GM12878 (cell line): ENCODE results near the gene LCORL. TPM values are rescaled to one million over a fixed set of nuclear protein-coding genes. Genes with fewer than 3 reads are reported as not detected.

ENCODE experiments used
- ATAC-seq: fragments of 200-7000 bp; cut with Tn5 transposase; 3 replicates; pipeline ENCODE4 v1.9.1; 2020; ENCODE audit warnings: mild to moderate bottlenecking, moderate library complexity
- BruUV-seq: library from RNA; stranded (reverse); fragments of 400-500 nt; replicated peaks from 2 replicates; lab custom pipeline; 2021; lab: Mats Ljungman, UMichigan
- CTCF ChIA-PET: fragments of 300-600 bp; sonication (Branson Sonifier 250); formaldehyde crosslinking; extraction: SDS; loops from one replicate; lab custom pipeline; 2021; ENCODE audit warnings: inconsistent platforms; lab: Yijun Ruan, JAX
- POLR2A ChIA-PET: fragments of 350-600 bp; formaldehyde crosslinking; extraction: SDS; loops from one replicate; lab custom pipeline; 2021; ENCODE audit warnings: inconsistent platforms; lab: Charles Lee
- RAD21 ChIA-PET: fragments of 300-600 bp; sonication (Branson Sonifier 250); formaldehyde crosslinking; loops from one replicate; lab custom pipeline; 2023; ENCODE audit warnings: antibody characterized with exemption; ENCODE audit not compliant: unreplicated experiment; lab: Charles Lee
- SMC1A ChIA-PET: fragments of 300-600 bp; sonication (Branson Sonifier 250); formaldehyde crosslinking; loops from one replicate; lab custom pipeline; 2023; ENCODE audit not compliant: unreplicated experiment, uncharacterized antibody; lab: Charles Lee
- DNase-seq: peaks from one replicate; pipeline ENCODE4 v3.0.0-alpha.2; 2011; ENCODE audit warnings: low read depth, low spot score
- FAIRE-seq: peaks from 3 replicates; lab custom pipeline; 2011; peaks lifted over from hg19 to GRCh38; lab: Jason Lieb, UNC
- H2AFZ ChIP-seq: 2 replicates; pipeline ENCODE4 v1.6.0; 2011; ENCODE audit warnings: low read depth, low read length, control low read depth; ENCODE audit not compliant: control insufficient read depth
- H3K27ac ChIP-seq: 2 replicates; pipeline ENCODE4 v1.5.1; 2011; ENCODE audit warnings: control low read depth; ENCODE audit not compliant: control insufficient read depth, insufficient read depth
- H3K27me3 ChIP-seq, 2 experiments: replicated peaks in 1 of 2; 2 replicates each; pipeline versions ENCODE4 v1.6.0 to v1.6.1; 2011; ENCODE audit warnings: low read length in 1 of 2; ENCODE audit not compliant: control insufficient read depth in 2 of 2, insufficient read depth in 2 of 2
- H3K36me3 ChIP-seq, 2 experiments: 2 replicates each; pipeline ENCODE4 v1.5.1; 2011; ENCODE audit warnings: low read length in 1 of 2; ENCODE audit not compliant: control insufficient read depth in 2 of 2, insufficient read depth in 2 of 2
- H3K4me1 ChIP-seq: 2 replicates; pipeline ENCODE4 v1.6.1; 2011; ENCODE audit warnings: mild to moderate bottlenecking, low read length, moderate library complexity, mixed read lengths; ENCODE audit not compliant: control insufficient read depth, insufficient read depth
- H3K4me2 ChIP-seq: 2 replicates; pipeline ENCODE4 v1.6.0; 2011; ENCODE audit warnings: control low read depth; ENCODE audit not compliant: control insufficient read depth, insufficient read depth
- H3K4me3 ChIP-seq: fragments of 200-600 bp; sonication (generic); 2 replicates; pipeline ENCODE4 v1.5.1; 2016
- H3K79me2 ChIP-seq: 2 replicates; pipeline ENCODE4 v1.6.0; 2011; ENCODE audit warnings: low read length; ENCODE audit not compliant: control insufficient read depth, insufficient read depth
- H3K9ac ChIP-seq: 2 replicates; pipeline ENCODE4 v1.8.0; 2011; ENCODE audit warnings: low read length, control low read depth, mixed read lengths; ENCODE audit not compliant: control insufficient read depth, insufficient read depth
- H3K9me3 ChIP-seq: replicated peaks from 3 replicates; pipeline ENCODE4 v1.5.1; 2011; ENCODE audit warnings: mild to moderate bottlenecking, low read length; ENCODE audit not compliant: control insufficient read depth, insufficient read depth
- H4K20me1 ChIP-seq: 2 replicates; pipeline ENCODE4 v1.6.0; 2011; ENCODE audit not compliant: control insufficient read depth, insufficient read depth
- ASH2L ChIP-seq: fragments of 300-600, 200-600 bp; sonication (generic); IDR thresholded peaks from 2 replicates; pipeline ENCODE4 v1.6.1; 2017; ENCODE audit warnings: low read depth, mild to moderate bottlenecking, borderline replicate concordance
- CHD1 ChIP-seq: IDR thresholded peaks from 2 replicates; pipeline ENCODE4 v1.6.1; 2012; ENCODE audit warnings: low read depth, low read length, improper control_type of control experiment
- EGR1 ChIP-seq, 2 experiments: IDR thresholded peaks; 1 replicate in 1 of 2; 2 replicates in 1 of 2; pipeline ENCODE4 v1.6.1; 2011 to 2012; ENCODE audit warnings: low read depth in 2 of 2, low read length in 2 of 2, borderline replicate concordance in 1 of 2, mild to moderate bottlenecking in 1 of 2, moderate library complexity in 1 of 2
- POLR2AphosphoS5 ChIP-seq: IDR thresholded peaks from 2 replicates; pipeline ENCODE4 v1.6.1; 2011; ENCODE audit warnings: mild to moderate bottlenecking, low read length, inconsistent platforms
- RUNX3 ChIP-seq: IDR thresholded peaks from 2 replicates; pipeline ENCODE4 v1.6.1; 2012; ENCODE audit warnings: low read length, inconsistent platforms
- SIN3A ChIP-seq: IDR thresholded peaks from 2 replicates; pipeline ENCODE4 v1.6.1; 2012; ENCODE audit warnings: low read depth, low read length, improper control_type of control experiment
- SPI1 ChIP-seq: IDR thresholded peaks from 2 replicates; pipeline ENCODE4 v1.6.1; 2011; ENCODE audit warnings: low read depth, mild to moderate bottlenecking, low read length, moderate library complexity, borderline replicate concordance; ENCODE audit not compliant: insufficient read depth
- WGBS: methylation state at CpG from one replicate; pipeline ENCODE4 v1.1.6; 2016; ENCODE audit warnings: low lambda C conversion rate; ENCODE audit not compliant: insufficient replicate concordance, insufficient coverage; ENCODE audit errors: missing lambda C conversion rate; 5-methylcytosine and 5-hydroxymethylcytosine counted together
- in situ Hi-C: fragments of 300-500 bp; cut with MboI; formaldehyde crosslinking; loops from 9 replicates; pipeline ENCODE4 v1.14.3; 2018; ENCODE audit warnings: mixed read lengths
- intact Hi-C: fragments of 100-400 bp; cut with micrococcal nuclease; formaldehyde crosslinking; loops from one replicate; pipeline ENCODE4 v1.14.2; 2022; ENCODE audit not compliant: unreplicated experiment
- polyA plus RNA-seq, 11 experiments: library from polyadenylated mRNA; depleted of rRNA in 4 of 11; unstranded in 6 of 11; stranded (reverse) in 5 of 11; fragments of >200 nt; fragmentation: Nextera tagmentation in 4 of 11; fragmentation: Illumina TruSeq in 1 of 11; extraction: Ambion mirVana in 4 of 11; extraction: Trizol in 1 of 11; gene quantifications; 1 replicate in 1 of 11; 2 replicates in 10 of 11; pipeline versions ENCODE4 v1.2.1 to v1.2.3, GENCODE V29; 2011 to 2016; ENCODE audit warnings: inconsistent platforms in 2 of 11, missing spikeins in 2 of 11, low read depth in 1 of 11
- total RNA-seq, 4 experiments: library from RNA; depleted of rRNA in 3 of 4; stranded (reverse); fragments of >200 nt in 3 of 4; fragmentation: Illumina TruSeq in 1 of 4; extraction: Trizol in 1 of 4; gene quantifications; 2 replicates each; pipeline versions ENCODE4 v1.2.1 to v1.2.3, GENCODE V29; 2013 to 2021
- TF ChIP-seq, protein P1 (sequence below): IDR thresholded peaks from 2 replicates; pipeline ENCODE4 v1.6.1; 2012; ENCODE audit warnings: low read depth, low read length, improper control_type of control experiment
- TF ChIP-seq, protein P2 (sequence below): IDR thresholded peaks from 2 replicates; pipeline ENCODE4 v1.6.1; 2012; ENCODE audit warnings: low read length, inconsistent platforms
- TF ChIP-seq, protein P3 (sequence below): fragments of 450-650 bp; formaldehyde crosslinking; IDR thresholded peaks from 2 replicates; pipeline ENCODE4 v1.5.0; 2022; ENCODE audit warnings: mild to moderate bottlenecking, missing genetic modification characterization

Gene LCORL
- total and polyA plus RNA-seq, 10 of the 15 experiments (the other 5 are each of a cell fraction or from before 2014, with no cell fraction given) = 2.2 to 9.8 (median 5.9) TPM

DNA sequence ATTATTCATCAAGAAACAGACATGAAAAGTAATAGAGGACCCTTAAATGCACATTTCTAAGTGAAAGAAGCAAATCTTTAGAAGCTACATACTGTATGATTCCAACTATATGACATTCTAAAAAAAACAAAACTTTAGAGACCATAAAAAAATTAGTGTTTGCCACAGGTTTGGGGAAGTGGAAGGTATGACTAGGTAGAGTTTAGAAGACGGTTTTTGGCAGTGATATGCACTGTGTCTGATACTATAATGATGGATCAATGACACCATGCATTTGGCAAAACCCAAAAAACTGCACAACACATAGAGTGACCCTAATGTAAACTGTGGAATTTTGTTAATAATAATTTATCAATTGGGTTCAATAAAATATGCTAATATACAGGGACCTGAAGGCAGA lies 54.5 kb downstream of the LCORL start:
- ATAC-seq (peak; percentile 71), DNase-seq (no peak), FAIRE-seq (peak; percentile 66)
- CTCF ChIA-PET = no interaction called here
- POLR2A ChIA-PET = no interaction called here
- no peak overlapping the region for H3K4me3 ChIP-seq
- RAD21 ChIA-PET = no interaction called here
- no peaks in the 10 kb centered on the region for H3K4me1 ChIP-seq
- H3K36me3 ChIP-seq = peaks cover 0 to 4% of the 10 kb centered on the region in 2 experiments; a peak in 1 of 4 replicates
- H3K27me3 ChIP-seq = no peaks in the 10 kb centered on the region
- H3K9me3 ChIP-seq = no peaks in the 10 kb centered on the region; the same call in 2 of the 3 replicates
- BruUV-seq = no TSS peak
- no peaks in the 10 kb centered on the region for H4K20me1 ChIP-seq
- no peak overlapping the region for H3K4me2 ChIP-seq
- peaks cover 2% of the 10 kb centered on the region for H3K79me2 ChIP-seq
- SMC1A ChIA-PET = no interaction called here
- H3K9ac ChIP-seq = no peak overlapping the region
- in situ Hi-C loops = no loop called here
- no peak overlapping the region for H3K27ac ChIP-seq
- intact Hi-C loops = no loop called here
- TF ChIP-seq SIN3A (no peak), SPI1 (peak; percentile 42; the same call in 1 of the 2 replicates)
- TF ChIP-seq, all 136 proteins: peak for 1
- WGBS = 100% methylated on average over 1 of the region's 1 CpG
- H2AFZ ChIP-seq = no peak overlapping the region

DNA sequence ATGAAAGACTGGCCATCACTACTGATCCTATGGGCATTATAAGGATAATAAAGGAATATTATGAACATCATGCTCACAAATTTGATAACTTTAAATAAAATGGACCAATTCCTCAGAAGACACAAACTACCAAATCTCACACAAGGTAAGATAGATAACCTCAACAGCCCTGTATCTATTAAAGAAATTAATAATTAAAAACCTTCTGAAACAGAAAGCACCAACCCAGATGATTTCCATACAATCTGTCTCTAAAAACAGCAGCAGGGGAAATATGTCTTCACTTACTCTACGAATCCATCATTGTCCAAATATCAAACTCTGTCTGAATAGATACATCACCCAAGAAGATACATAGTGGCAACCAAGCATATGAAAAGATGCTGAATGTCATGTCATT lies 55.2 kb downstream of the LCORL start:
- Histone ChIP-seq H3K4me2 (no peak overlapping the region), H3K27me3 (no peaks in the 10 kb centered on the region), H3K9ac (no peak overlapping the region), H3K36me3 (peaks cover 0 to 4% of the 10 kb centered on the region in 2 experiments; a peak in 1 of 4 replicates), H3K4me1 (no peaks in the 10 kb centered on the region), H3K79me2 (peaks cover 2% of the 10 kb centered on the region), H3K4me3 (no peak overlapping the region), H3K9me3 (no peaks in the 10 kb centered on the region; the same call in 2 of the 3 replicates), H2AFZ (no peak overlapping the region), H4K20me1 (no peaks in the 10 kb centered on the region), H3K27ac (no peak overlapping the region)
- 100% methylated on average over 1 of the region's 1 CpG for WGBS
- POLR2A ChIA-PET = no interaction called here
- intact Hi-C loops = no loop called here
- CTCF ChIA-PET = interaction anchor here (1.1 kb wide), 1 partner anchor 23 kb away, joined by 3 read pairs; no protein-coding TSS in a partner anchor
- SMC1A ChIA-PET = interaction anchor here (1.1 to 1.6 kb wide), 3 partner anchors 8 to 48 kb away, joined by 3 to 5 read pairs (median 3); no protein-coding TSS in a partner anchor
- RAD21 ChIA-PET = no interaction called here
- TF ChIP-seq, protein P1, sequence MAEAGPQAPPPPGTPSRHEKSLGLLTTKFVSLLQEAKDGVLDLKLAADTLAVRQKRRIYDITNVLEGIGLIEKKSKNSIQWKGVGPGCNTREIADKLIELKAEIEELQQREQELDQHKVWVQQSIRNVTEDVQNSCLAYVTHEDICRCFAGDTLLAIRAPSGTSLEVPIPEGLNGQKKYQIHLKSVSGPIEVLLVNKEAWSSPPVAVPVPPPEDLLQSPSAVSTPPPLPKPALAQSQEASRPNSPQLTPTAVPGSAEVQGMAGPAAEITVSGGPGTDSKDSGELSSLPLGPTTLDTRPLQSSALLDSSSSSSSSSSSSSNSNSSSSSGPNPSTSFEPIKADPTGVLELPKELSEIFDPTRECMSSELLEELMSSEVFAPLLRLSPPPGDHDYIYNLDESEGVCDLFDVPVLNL = no peak
- no peak for TF ChIP-seq POLR2AphosphoS5
- no peak for TF ChIP-seq ASH2L
- TF ChIP-seq, protein P2, sequence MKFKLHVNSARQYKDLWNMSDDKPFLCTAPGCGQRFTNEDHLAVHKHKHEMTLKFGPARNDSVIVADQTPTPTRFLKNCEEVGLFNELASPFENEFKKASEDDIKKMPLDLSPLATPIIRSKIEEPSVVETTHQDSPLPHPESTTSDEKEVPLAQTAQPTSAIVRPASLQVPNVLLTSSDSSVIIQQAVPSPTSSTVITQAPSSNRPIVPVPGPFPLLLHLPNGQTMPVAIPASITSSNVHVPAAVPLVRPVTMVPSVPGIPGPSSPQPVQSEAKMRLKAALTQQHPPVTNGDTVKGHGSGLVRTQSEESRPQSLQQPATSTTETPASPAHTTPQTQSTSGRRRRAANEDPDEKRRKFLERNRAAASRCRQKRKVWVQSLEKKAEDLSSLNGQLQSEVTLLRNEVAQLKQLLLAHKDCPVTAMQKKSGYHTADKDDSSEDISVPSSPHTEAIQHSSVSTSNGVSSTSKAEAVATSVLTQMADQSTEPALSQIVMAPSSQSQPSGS = no peak
- no peak for TF ChIP-seq RUNX3
- TF ChIP-seq CHD1 = no peak
- no peak for TF ChIP-seq EGR1 (IDR thresholded peaks at IDR 0.05; ENCODE audit: borderline replicate concordance in 1 of 2, low read depth in 2 of 2, low read length in 2 of 2)
- TF ChIP-seq, protein P3, sequence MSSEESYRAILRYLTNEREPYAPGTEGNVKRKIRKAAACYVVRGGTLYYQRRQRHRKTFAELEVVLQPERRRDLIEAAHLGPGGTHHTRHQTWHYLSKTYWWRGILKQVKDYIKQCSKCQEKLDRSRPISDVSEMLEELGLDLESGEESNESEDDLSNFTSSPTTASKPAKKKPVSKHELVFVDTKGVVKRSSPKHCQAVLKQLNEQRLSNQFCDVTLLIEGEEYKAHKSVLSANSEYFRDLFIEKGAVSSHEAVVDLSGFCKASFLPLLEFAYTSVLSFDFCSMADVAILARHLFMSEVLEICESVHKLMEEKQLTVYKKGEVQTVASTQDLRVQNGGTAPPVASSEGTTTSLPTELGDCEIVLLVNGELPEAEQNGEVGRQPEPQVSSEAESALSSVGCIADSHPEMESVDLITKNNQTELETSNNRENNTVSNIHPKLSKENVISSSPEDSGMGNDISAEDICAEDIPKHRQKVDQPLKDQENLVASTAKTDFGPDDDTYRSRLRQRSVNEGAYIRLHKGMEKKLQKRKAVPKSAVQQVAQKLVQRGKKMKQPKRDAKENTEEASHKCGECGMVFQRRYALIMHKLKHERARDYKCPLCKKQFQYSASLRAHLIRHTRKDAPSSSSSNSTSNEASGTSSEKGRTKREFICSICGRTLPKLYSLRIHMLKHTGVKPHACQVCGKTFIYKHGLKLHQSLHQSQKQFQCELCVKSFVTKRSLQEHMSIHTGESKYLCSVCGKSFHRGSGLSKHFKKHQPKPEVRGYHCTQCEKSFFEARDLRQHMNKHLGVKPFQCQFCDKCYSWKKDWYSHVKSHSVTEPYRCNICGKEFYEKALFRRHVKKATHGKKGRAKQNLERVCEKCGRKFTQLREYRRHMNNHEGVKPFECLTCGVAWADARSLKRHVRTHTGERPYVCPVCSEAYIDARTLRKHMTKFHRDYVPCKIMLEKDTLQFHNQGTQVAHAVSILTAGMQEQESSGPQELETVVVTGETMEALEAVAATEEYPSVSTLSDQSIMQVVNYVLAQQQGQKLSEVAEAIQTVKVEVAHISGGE (CRISPR knock-in tag) = no peak
- FAIRE-seq (no peak), ATAC-seq (peak; percentile 34), DNase-seq (no peak)
- in situ Hi-C loops = no loop called here
- no TSS peak for BruUV-seq
